ENCODE measurements around the gene TMEM176A. TPM values are rescaled to one million over a fixed set of nuclear protein-coding genes. Genes with fewer than 3 reads are reported as not detected.

The TMEM176A gene
- total RNA-seq, 1 donor from 2014 or later: not detected

- peaks cover 38% of the 10 kb centered on the region for H3K27me3 Mint-ChIP-seq
- H3K4me1 Mint-ChIP-seq: peaks cover 5% of the 10 kb centered on the region
- no peaks in the 10 kb centered on the region for H3K36me3 Mint-ChIP-seq (ENCODE audit: low read depth)
- TF ChIP-seq CTCF (IDR thresholded peaks at IDR 0.05): no peak
- CTCF ChIA-PET: no interaction called here
- POLR2A ChIA-PET: no interaction called here
- intact Hi-C loops (cut with micrococcal nuclease): no loop called here
- no peak for DNase-seq
- no peak overlapping the region for H3K27ac Mint-ChIP-seq
- peaks cover 15% of the 10 kb centered on the region for H3K9me3 Mint-ChIP-seq
- no peak overlapping the region for H3K4me3 Mint-ChIP-seq
- ATAC-seq (ENCODE audit: low read depth): no peak
Measured at GRCh38 chr7:150801242-150801945, 825 bp downstream of the TMEM176A start.

DNA sequence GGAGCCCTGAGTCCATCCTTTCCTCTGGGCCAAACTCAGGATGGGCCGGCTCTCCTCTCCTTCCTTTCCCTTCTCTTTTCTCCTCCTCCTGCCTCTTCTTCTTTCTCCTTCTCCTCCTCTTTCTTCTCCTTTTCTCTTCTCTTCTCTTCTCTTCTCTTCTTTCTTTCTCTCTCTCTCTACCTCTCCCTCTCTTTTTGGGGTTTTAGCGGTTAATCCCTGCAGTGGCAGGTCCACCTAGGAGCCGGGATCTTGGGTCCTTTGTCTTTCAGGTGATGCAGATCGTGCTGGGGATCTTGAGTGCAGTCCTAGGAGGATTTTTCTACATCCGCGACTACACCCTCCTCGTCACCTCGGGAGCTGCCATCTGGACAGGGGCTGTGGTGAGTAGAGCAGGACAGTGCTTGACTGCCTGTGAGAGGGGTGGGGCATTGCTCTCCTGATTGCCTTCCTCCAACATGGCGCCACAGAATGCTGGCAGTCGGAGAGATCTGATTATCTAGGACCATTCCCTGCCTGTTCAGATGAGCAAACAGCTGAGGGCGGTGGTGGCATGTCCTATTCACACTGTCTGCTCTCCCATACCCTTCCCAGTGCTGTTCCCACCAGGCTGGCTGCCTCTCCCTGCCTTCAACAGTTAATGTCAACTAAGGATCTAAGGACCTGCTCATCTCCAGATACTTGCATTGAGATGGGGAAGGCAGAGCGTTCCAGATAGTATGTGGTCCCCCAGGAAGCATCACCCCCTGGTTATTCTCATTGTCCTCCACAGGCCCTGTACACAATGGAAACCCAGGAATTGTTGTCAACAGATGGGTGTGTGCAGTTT is 1.6 kb downstream of the TMEM176A start:
- Mint-ChIP-seq H3K9me3 (peaks cover 15% of the 10 kb centered on the region), H3K4me1 (peaks cover 5% of the 10 kb centered on the region), H3K27ac (no peak overlapping the region), H3K4me3 (no peak overlapping the region), H3K27me3 (peaks cover 38% of the 10 kb centered on the region), H3K36me3 (ENCODE audit: low read depth) (no peaks in the 10 kb centered on the region)
- ATAC-seq (ENCODE audit: low read depth): no peak
- no peak for DNase-seq
- intact Hi-C loops (cut with micrococcal nuclease): no loop called here
- ChIA-PET CTCF (no interaction called here), POLR2A (no interaction called here)
- TF ChIP-seq CTCF (IDR thresholded peaks at IDR 0.05): no peak

GRCh38 chr7:150803161-150803860 is 2.7 kb downstream of the TMEM176A start:
- Mint-ChIP-seq H3K9me3 (peaks cover 15% of the 10 kb centered on the region), H3K4me1 (peaks cover 5% of the 10 kb centered on the region), H3K27me3 (peaks cover 42% of the 10 kb centered on the region), H3K36me3 (ENCODE audit: low read depth) (no peaks in the 10 kb centered on the region), H3K27ac (no peak overlapping the region), H3K4me3 (no peak overlapping the region)
- DNase-seq: no peak
- intact Hi-C loops (cut with micrococcal nuclease): no loop called here
- ChIA-PET POLR2A (no interaction called here), CTCF (no interaction called here)
- no peak for TF ChIP-seq CTCF (IDR thresholded peaks at IDR 0.05)
- ATAC-seq (ENCODE audit: low read depth): no peak

- peaks cover 39% of the 10 kb centered on the region for H3K27me3 Mint-ChIP-seq
- no peak for TF ChIP-seq CTCF (IDR thresholded peaks at IDR 0.05)
- no peak overlapping the region for H3K4me3 Mint-ChIP-seq
- CTCF ChIA-PET: no interaction called here
- intact Hi-C loops (cut with micrococcal nuclease): no loop called here
- no peaks in the 10 kb centered on the region for H3K36me3 Mint-ChIP-seq (ENCODE audit: low read depth)
- ATAC-seq (ENCODE audit: low read depth) (no peak), DNase-seq (no peak)
- H3K9me3 Mint-ChIP-seq: peaks cover 9% of the 10 kb centered on the region
- H3K4me1 Mint-ChIP-seq: peaks cover 4% of the 10 kb centered on the region
- no peak overlapping the region for H3K27ac Mint-ChIP-seq
- POLR2A ChIA-PET: no interaction called here
Measured at GRCh38 chr7:150804802-150805201, 4.2 kb downstream of the TMEM176A start.

GRCh38 chr7:150805864-150806263 is 5.3 kb downstream of the TMEM176A start:
- POLR2A ChIA-PET: no interaction called here
- ATAC-seq (ENCODE audit: low read depth) (no peak), DNase-seq (no peak)
- intact Hi-C loops (cut with micrococcal nuclease): no loop called here
- Mint-ChIP-seq H3K27me3 (peaks cover 47% of the 10 kb centered on the region), H3K36me3 (ENCODE audit: low read depth) (no peaks in the 10 kb centered on the region), H3K27ac (no peak overlapping the region), H3K9me3 (peaks cover 9% of the 10 kb centered on the region), H3K4me3 (no peak overlapping the region), H3K4me1 (peaks cover 4% of the 10 kb centered on the region)
- no peak for TF ChIP-seq CTCF (IDR thresholded peaks at IDR 0.05)
- CTCF ChIA-PET: no interaction called here
